HL-60 (cell line): ENCODE data around the gene USP40.

Experiments used
- DNase-seq, 2 experiments: peaks; one replicate each; pipeline ENCODE4 v3.0.0-alpha.2; 2010 to 2020; ENCODE audit warnings: low read depth in 1 of 2, low spot score in 1 of 2
- H3K27ac ChIP-seq: fragments of 250-450 bp; sonication (Bioruptor Pico); replicated peaks from 2 replicates; pipeline ENCODE4 v1.5.1; 2020; ENCODE audit warnings: mild to moderate bottlenecking, moderate library complexity
- H3K27me3 ChIP-seq: fragments of 250-450 bp; sonication (Bioruptor Pico); 2 replicates; pipeline ENCODE4 v1.5.1; 2021; ENCODE audit warnings: mild to moderate bottlenecking, moderate library complexity; ENCODE audit not compliant: insufficient read depth, poor library complexity, severe bottlenecking
- H3K4me3 ChIP-seq: replicated peaks from 2 replicates; pipeline ENCODE4 v1.5.1; 2011; ENCODE audit warnings: mild to moderate bottlenecking, control low read depth, low read length; ENCODE audit not compliant: insufficient read depth
- CTCF ChIP-seq: IDR thresholded peaks from one replicate; pipeline ENCODE4 v1.5.1; 2011; ENCODE audit warnings: low read length, control low read depth, inconsistent platforms; ENCODE audit not compliant: insufficient read depth
- GABPA ChIP-seq: IDR thresholded peaks from 2 replicates; pipeline ENCODE4 v1.6.1; 2012; ENCODE audit warnings: low read depth
- POLR2AphosphoS5 ChIP-seq: IDR thresholded peaks from 2 replicates; pipeline ENCODE4 v1.6.1; 2012; ENCODE audit warnings: low read depth
- SPI1 ChIP-seq: IDR thresholded peaks from 2 replicates; pipeline ENCODE4 v1.6.1; 2012; ENCODE audit warnings: low read depth, mild to moderate bottlenecking, borderline replicate concordance
- TF ChIP-seq, protein P1 (sequence below): IDR thresholded peaks from 2 replicates; pipeline ENCODE4 v1.6.1; 2012; ENCODE audit warnings: low read depth; ENCODE audit not compliant: insufficient replicate concordance

USP40 gene

GRCh38 chr2:233455006-233455405 lies 111.6 kb downstream of the USP40 start:
- DNase-seq, result no peak
- Histone ChIP-seq H3K4me3 (no peak overlapping the region), H3K27ac (no peak overlapping the region), H3K27me3 (no peaks in the 10 kb centered on the region)
- TF ChIP-seq GABPA, result no peak
- TF ChIP-seq, protein P1, sequence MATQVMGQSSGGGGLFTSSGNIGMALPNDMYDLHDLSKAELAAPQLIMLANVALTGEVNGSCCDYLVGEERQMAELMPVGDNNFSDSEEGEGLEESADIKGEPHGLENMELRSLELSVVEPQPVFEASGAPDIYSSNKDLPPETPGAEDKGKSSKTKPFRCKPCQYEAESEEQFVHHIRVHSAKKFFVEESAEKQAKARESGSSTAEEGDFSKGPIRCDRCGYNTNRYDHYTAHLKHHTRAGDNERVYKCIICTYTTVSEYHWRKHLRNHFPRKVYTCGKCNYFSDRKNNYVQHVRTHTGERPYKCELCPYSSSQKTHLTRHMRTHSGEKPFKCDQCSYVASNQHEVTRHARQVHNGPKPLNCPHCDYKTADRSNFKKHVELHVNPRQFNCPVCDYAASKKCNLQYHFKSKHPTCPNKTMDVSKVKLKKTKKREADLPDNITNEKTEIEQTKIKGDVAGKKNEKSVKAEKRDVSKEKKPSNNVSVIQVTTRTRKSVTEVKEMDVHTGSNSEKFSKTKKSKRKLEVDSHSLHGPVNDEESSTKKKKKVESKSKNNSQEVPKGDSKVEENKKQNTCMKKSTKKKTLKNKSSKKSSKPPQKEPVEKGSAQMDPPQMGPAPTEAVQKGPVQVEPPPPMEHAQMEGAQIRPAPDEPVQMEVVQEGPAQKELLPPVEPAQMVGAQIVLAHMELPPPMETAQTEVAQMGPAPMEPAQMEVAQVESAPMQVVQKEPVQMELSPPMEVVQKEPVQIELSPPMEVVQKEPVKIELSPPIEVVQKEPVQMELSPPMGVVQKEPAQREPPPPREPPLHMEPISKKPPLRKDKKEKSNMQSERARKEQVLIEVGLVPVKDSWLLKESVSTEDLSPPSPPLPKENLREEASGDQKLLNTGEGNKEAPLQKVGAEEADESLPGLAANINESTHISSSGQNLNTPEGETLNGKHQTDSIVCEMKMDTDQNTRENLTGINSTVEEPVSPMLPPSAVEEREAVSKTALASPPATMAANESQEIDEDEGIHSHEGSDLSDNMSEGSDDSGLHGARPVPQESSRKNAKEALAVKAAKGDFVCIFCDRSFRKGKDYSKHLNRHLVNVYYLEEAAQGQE, result no peak
- no peak for TF ChIP-seq CTCF
- TF ChIP-seq SPI1, result no peak
- TF ChIP-seq POLR2AphosphoS5, result no peak

DNA sequence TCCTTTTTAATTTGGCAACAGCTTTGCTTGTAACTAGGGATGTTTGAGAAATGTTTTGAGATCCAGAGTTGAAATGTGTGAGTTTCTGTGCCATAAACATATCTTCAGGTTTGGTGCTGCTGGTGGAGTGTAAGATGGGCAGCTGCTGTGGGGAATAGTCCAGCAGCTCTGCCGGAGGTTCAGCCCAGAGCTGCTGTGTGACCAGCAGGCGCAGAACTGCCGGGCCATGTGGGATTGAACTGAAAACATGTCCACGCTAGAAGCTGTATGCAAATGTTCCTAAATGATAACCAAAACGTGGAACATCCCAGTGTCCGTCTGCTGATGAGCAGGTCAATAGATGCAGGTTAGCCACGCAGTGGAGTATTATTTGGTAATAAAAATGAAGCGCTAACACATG lies 112.7 kb downstream of the USP40 start:
- no peak for TF ChIP-seq POLR2AphosphoS5
- TF ChIP-seq, protein P1, result no peak
- H3K27me3 ChIP-seq, result no peaks in the 10 kb centered on the region
- H3K4me3 ChIP-seq, result no peak overlapping the region
- DNase-seq, result no peak
- H3K27ac ChIP-seq, result no peak overlapping the region

- no peaks in the 10 kb centered on the region for H3K27me3 ChIP-seq
- no peak overlapping the region for H3K4me3 ChIP-seq
- no peak overlapping the region for H3K27ac ChIP-seq
- no peak for DNase-seq
- TF ChIP-seq CTCF, result no peak
- TF ChIP-seq GABPA, result no peak
- no peak for TF ChIP-seq POLR2AphosphoS5
- TF ChIP-seq, protein P1, result no peak
- TF ChIP-seq SPI1, result no peak
Measured at GRCh38 chr2:233453111-233453915, 113.3 kb downstream of the USP40 start.
